Posterior vena cava (tissue), 2 donors: ENCODE data around the gene NEBL. TPM values are rescaled to one million over a fixed set of nuclear protein-coding genes. Genes with fewer than 3 reads are reported as not detected.

Experiments used
- DNase-seq: peaks from one replicate; pipeline ENCODE4 v3.0.0-alpha.2; 2020; ENCODE audit warnings: low spot score
- intact Hi-C, 2 donors: fragments of 100-400 bp; cut with DNase I; formaldehyde crosslinking; loops; one replicate each; pipeline versions ENCODE4 v1.14.1 to v1.14.2; 2022 to 2023
- total RNA-seq, 2 donors: library from RNA; stranded (reverse); fragmentation: NEBNext Ultra II Directional; extraction: Animal tissue kit (Norgen Biotek cat#: 25700); gene quantifications; one replicate each; pipeline ENCODE4 v1.2.1, GENCODE V29; 2021
- donor health status: DM: yes; HTN: yes; CAD: no.
- donor health status: DM: yes; HTN: yes; CAD: no.

The NEBL gene
- total RNA-seq, 2 donors from 2014 or later: 3.1 to 3.5 TPM

- intact Hi-C loops: no loop called here
Observed at GRCh38 chr10:20745556-20746375, 151.3 kb downstream of the NEBL start.

DNA sequence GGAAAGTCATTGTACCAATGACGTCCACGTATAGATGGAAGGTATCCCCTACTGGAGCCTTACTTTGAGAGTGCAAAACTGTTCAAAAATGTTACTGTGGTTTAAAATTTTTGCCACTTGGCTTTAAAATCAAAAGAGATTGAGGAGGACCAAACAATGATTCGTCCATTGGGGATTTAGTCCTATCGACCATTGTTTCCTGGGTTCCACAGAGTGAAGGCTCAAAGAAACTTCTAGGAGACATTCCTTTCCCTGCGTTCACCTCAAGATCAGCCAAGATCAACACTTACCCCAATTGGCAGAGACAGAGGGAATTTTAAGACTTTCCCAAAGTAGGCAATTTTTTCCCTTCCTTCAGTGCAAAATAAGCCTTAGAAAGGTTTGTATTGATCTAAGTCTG is 152.3 kb downstream of the NEBL start:
- no peak for DNase-seq
- intact Hi-C loops: no loop called here

More at GRCh38 chr10:20745556-20746375, 151.3 kb downstream of the NEBL start:
- DNase-seq: no peak

- intact Hi-C loops: no loop called here
- DNase-seq: no peak
Observed at GRCh38 chr10:20743942-20744341, 153.2 kb downstream of the NEBL start.

DNA sequence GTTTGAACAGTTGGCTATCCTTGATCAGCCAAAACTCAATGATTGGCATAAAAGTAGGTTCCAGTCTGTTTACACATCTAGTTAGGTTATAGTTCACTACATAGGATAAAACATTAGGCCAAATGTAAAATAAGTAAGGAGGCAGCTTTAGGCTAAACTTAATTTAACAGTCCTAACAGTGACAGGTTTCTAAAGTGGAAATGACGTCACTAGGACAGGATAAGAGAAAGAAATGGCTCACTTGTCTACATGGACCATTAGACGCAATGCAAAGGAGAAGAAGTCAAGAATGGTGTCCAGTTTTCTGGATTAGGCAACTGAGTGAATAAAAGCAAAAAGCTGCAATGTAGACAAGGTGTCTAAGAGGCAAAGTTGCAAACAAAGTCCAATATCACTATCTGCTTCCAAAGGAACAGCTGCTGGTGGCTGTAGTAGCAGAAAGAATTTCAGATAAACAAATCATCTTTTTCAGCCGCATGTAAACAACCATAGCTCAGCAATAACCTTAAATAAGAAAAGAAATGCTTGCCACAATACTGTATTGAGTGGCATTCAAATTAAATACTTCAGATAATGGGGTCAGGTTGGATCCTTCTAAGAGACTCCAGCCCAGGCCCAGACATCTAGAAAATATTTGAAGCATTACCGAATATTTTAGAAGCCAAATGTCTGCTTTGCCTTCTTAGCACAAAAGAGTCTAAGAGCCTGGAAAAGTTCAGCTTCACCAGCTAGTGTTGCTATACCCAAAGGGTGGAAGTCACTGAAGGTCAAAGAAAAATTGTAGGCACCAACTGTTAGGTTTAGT is 154.2 kb downstream of the NEBL start:
- intact Hi-C loops: no loop called here

GRCh38 chr10:20740120-20740519 is 157.0 kb downstream of the NEBL start:
- intact Hi-C loops: no loop called here
- no peak for DNase-seq

More for the DNA sequence above, 154.2 kb downstream of the NEBL start:
- DNase-seq: no peak

GRCh38 chr10:20737107-20737506 is 160.0 kb downstream of the NEBL start:
- no peak for DNase-seq
- intact Hi-C loops: no loop called here
